GM23338 (cell line): ENCODE data around the gene DDX39A. TPM values are rescaled to one million over a fixed set of nuclear protein-coding genes. Genes with fewer than 3 reads are reported as not detected.
"Not testable (repeated sequence)": the region's sequence is repeated elsewhere in the genome, so short reads cannot be mapped to it uniquely, and the experiment has no call there.

Experiments
- ATAC-seq: fragments of 200-7000 bp; cut with Tn5 transposase; 3 replicates; pipeline ENCODE4 v1.9.1; 2020
- DNase-seq: peaks from one replicate; pipeline ENCODE4 v3.0.0-alpha.2; 2015; ENCODE audit warnings: low spot score
- H2AFZ ChIP-seq: fragments of 200-600 bp; sonication (generic); 2 replicates; pipeline ENCODE4 v1.8.0; 2016; ENCODE audit warnings: antibody characterized with exemption, mild to moderate bottlenecking, moderate library complexity
- H3F3A ChIP-seq: fragments of 200-600 bp; sonication (generic); replicated peaks from 2 replicates; pipeline ENCODE4 v1.8.0; 2017; ENCODE audit warnings: antibody characterized with exemption, mixed run types, low read depth
- H3K27ac ChIP-seq: fragments of 200-600 bp; sonication (generic); 2 replicates; pipeline ENCODE4 v1.6.1; 2016; ENCODE audit warnings: low read depth
- H3K27me3 ChIP-seq: fragments of 200-600 bp; sonication (generic); 2 replicates; pipeline ENCODE4 v1.8.0; 2016; ENCODE audit warnings: mild to moderate bottlenecking, mixed run types, moderate library complexity; ENCODE audit not compliant: insufficient read depth
- H3K36me3 ChIP-seq: fragments of 200-600 bp; sonication (generic); 2 replicates; pipeline ENCODE4 v1.8.0; 2016; ENCODE audit warnings: mild to moderate bottlenecking; ENCODE audit not compliant: insufficient read depth
- H3K4me1 ChIP-seq: fragments of 200-600 bp; sonication (generic); 2 replicates; pipeline ENCODE4 v1.8.0; 2016; ENCODE audit warnings: mild to moderate bottlenecking, moderate library complexity; ENCODE audit not compliant: insufficient read depth
- H3K4me2 ChIP-seq: fragments of 200-600 bp; sonication (generic); 2 replicates; pipeline ENCODE4 v1.7.1; 2017; ENCODE audit warnings: mixed run types
- H3K4me3 ChIP-seq: fragments of 200-600 bp; sonication (generic); 2 replicates; pipeline ENCODE4 v1.6.1; 2016; ENCODE audit warnings: mixed run types
- H3K79me2 ChIP-seq: fragments of 200-600 bp; sonication (generic); replicated peaks from 2 replicates; pipeline ENCODE4 v1.8.0; 2017; ENCODE audit warnings: mild to moderate bottlenecking; ENCODE audit not compliant: insufficient read depth
- H3K9me2 ChIP-seq: fragments of 200-600 bp; sonication (generic); 2 replicates; pipeline ENCODE4 v1.8.0; 2017; ENCODE audit not compliant: insufficient read depth
- H4K20me1 ChIP-seq: fragments of 200-600 bp; sonication (generic); replicated peaks from 2 replicates; pipeline ENCODE4 v1.8.0; 2017; ENCODE audit warnings: mild to moderate bottlenecking; ENCODE audit not compliant: insufficient read depth
- H3K27ac Mint-ChIP-seq: 2 replicates; pipeline ENCODE4 v1.8.0; 2020; ENCODE audit warnings: inconsistent platforms, mild to moderate bottlenecking, moderate library complexity, mixed read lengths
- H3K27me3 Mint-ChIP-seq: 3 replicates; pipeline ENCODE4 v1.8.0; 2022; ENCODE audit warnings: low read depth, mild to moderate bottlenecking, moderate library complexity, mixed read lengths, inconsistent platforms; ENCODE audit not compliant: insufficient read depth, poor library complexity
- H3K36me3 Mint-ChIP-seq: 3 replicates; pipeline ENCODE4 v1.8.0; 2021; ENCODE audit warnings: low read depth, mild to moderate bottlenecking, inconsistent platforms, moderate library complexity, mixed read lengths
- H3K4me1 Mint-ChIP-seq: 3 replicates; pipeline ENCODE4 v1.8.0; 2020; ENCODE audit warnings: mild to moderate bottlenecking, inconsistent platforms, mixed read lengths
- H3K4me3 Mint-ChIP-seq: 3 replicates; pipeline ENCODE4 v1.8.0; 2021; ENCODE audit warnings: moderate library complexity, mild to moderate bottlenecking, inconsistent platforms, mixed read lengths
- H3K9me3 Mint-ChIP-seq: 3 replicates; pipeline ENCODE4 v1.8.0; 2020; ENCODE audit warnings: moderate library complexity, mild to moderate bottlenecking, inconsistent platforms, mixed read lengths
- EZH2 ChIP-seq: fragments of 200-600 bp; sonication (generic); IDR thresholded peaks from one replicate; pipeline ENCODE4 v1.8.0; 2017; ENCODE audit warnings: antibody characterized with exemption, mild to moderate bottlenecking, low read depth; ENCODE audit not compliant: unreplicated experiment
- EZH2phosphoT487 ChIP-seq: fragments of 200-600 bp; sonication (generic); IDR thresholded peaks from one replicate; pipeline ENCODE4 v1.8.1; 2018; ENCODE audit warnings: antibody characterized with exemption; ENCODE audit not compliant: unreplicated experiment
- NANOG ChIP-seq: IDR thresholded peaks from 2 replicates; pipeline ENCODE4 v1.6.1; 2016; ENCODE audit warnings: antibody characterized with exemption, borderline replicate concordance
- POLR2AphosphoS5 ChIP-seq: IDR thresholded peaks from 2 replicates; pipeline ENCODE4 v1.6.1; 2016; ENCODE audit warnings: antibody characterized with exemption, low read depth
- STAT1 ChIP-seq: IDR thresholded peaks from one replicate; pipeline ENCODE4 v1.6.1; 2016; ENCODE audit warnings: antibody characterized with exemption; ENCODE audit not compliant: unreplicated experiment
- ZNF331 ChIP-seq: fragments of 250-450 bp; sonication (Bioruptor Pico); IDR thresholded peaks from 2 replicates; pipeline ENCODE4 v1.5.0; 2020; ENCODE audit warnings: low read depth, mild to moderate bottlenecking, moderate library complexity
- polyA plus RNA-seq: library from polyadenylated mRNA; unstranded; fragments of >200 nt; fragmentation: Nextera tagmentation; extraction: Ambion mirVana; gene quantifications from 2 replicates; pipeline ENCODE4 v1.2.1, GENCODE V29; 2016
- total RNA-seq: library from RNA; depleted of rRNA; stranded (reverse); fragments of >200 nt; shearing (Covaris generic); gene quantifications from 2 replicates; pipeline ENCODE4 v1.2.3, GENCODE V29; 2014
- TF ChIP-seq, protein P1 (sequence below): IDR thresholded peaks from 2 replicates; pipeline ENCODE4 v1.6.1; 2016; ENCODE audit warnings: antibody characterized with exemption
- TF ChIP-seq, protein P2 (sequence below), 2 experiments: fragments of 200-600 bp in 1 of 2; sonication (generic) in 1 of 2; conservative IDR thresholded peaks; 2 replicates each; pipeline versions ENCODE4 v1.5.1 to v1.6.1; 2016 to 2017; ENCODE audit warnings: antibody characterized with exemption in 2 of 2, low read depth in 2 of 2, mild to moderate bottlenecking in 2 of 2, moderate library complexity in 1 of 2
- TF ChIP-seq, protein P3 (sequence below): IDR thresholded peaks from one replicate; pipeline ENCODE4 v1.6.1; 2018; ENCODE audit warnings: antibody characterized with exemption; ENCODE audit not compliant: unreplicated experiment

DDX39A gene
- total and polyA plus RNA-seq, 2 experiments from 2014 or later: 195 to 196 TPM

DNA sequence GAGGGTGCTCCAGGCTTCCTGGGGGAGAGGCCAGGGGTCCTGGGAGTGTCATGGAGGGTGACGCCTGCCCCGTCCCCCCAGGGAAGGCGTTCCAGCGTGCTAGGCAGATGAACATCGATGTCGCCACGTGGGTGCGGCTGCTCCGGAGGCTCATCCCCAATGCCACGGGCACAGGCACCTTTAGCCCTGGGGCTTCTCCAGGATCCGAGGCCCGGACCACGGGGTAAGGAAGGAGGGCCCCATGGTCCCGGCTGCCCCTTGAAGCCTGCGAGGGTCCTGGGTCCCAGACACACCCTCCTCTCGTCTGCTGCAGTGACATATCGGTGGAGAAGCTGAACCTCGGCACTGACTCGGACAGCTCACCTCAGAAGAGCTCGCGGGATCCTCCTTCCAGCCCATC lies 44.6 kb upstream of the DDX39A start (continued):
- TF ChIP-seq ZNF331 (CRISPR knock-in tag) (no peak), EZH2phosphoT487 (no peak), POLR2AphosphoS5 (no peak), EZH2 (no peak)
- TF ChIP-seq, protein P1, sequence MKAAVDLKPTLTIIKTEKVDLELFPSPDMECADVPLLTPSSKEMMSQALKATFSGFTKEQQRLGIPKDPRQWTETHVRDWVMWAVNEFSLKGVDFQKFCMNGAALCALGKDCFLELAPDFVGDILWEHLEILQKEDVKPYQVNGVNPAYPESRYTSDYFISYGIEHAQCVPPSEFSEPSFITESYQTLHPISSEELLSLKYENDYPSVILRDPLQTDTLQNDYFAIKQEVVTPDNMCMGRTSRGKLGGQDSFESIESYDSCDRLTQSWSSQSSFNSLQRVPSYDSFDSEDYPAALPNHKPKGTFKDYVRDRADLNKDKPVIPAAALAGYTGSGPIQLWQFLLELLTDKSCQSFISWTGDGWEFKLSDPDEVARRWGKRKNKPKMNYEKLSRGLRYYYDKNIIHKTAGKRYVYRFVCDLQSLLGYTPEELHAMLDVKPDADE: no peak
- TF ChIP-seq, protein P2, sequence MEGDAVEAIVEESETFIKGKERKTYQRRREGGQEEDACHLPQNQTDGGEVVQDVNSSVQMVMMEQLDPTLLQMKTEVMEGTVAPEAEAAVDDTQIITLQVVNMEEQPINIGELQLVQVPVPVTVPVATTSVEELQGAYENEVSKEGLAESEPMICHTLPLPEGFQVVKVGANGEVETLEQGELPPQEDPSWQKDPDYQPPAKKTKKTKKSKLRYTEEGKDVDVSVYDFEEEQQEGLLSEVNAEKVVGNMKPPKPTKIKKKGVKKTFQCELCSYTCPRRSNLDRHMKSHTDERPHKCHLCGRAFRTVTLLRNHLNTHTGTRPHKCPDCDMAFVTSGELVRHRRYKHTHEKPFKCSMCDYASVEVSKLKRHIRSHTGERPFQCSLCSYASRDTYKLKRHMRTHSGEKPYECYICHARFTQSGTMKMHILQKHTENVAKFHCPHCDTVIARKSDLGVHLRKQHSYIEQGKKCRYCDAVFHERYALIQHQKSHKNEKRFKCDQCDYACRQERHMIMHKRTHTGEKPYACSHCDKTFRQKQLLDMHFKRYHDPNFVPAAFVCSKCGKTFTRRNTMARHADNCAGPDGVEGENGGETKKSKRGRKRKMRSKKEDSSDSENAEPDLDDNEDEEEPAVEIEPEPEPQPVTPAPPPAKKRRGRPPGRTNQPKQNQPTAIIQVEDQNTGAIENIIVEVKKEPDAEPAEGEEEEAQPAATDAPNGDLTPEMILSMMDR (conservative IDR thresholded peaks at IDR 0.05; ENCODE audit: low read depth in 2 of 2): no peak
- TF ChIP-seq, protein P3, sequence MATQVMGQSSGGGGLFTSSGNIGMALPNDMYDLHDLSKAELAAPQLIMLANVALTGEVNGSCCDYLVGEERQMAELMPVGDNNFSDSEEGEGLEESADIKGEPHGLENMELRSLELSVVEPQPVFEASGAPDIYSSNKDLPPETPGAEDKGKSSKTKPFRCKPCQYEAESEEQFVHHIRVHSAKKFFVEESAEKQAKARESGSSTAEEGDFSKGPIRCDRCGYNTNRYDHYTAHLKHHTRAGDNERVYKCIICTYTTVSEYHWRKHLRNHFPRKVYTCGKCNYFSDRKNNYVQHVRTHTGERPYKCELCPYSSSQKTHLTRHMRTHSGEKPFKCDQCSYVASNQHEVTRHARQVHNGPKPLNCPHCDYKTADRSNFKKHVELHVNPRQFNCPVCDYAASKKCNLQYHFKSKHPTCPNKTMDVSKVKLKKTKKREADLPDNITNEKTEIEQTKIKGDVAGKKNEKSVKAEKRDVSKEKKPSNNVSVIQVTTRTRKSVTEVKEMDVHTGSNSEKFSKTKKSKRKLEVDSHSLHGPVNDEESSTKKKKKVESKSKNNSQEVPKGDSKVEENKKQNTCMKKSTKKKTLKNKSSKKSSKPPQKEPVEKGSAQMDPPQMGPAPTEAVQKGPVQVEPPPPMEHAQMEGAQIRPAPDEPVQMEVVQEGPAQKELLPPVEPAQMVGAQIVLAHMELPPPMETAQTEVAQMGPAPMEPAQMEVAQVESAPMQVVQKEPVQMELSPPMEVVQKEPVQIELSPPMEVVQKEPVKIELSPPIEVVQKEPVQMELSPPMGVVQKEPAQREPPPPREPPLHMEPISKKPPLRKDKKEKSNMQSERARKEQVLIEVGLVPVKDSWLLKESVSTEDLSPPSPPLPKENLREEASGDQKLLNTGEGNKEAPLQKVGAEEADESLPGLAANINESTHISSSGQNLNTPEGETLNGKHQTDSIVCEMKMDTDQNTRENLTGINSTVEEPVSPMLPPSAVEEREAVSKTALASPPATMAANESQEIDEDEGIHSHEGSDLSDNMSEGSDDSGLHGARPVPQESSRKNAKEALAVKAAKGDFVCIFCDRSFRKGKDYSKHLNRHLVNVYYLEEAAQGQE: no peak

DNA sequence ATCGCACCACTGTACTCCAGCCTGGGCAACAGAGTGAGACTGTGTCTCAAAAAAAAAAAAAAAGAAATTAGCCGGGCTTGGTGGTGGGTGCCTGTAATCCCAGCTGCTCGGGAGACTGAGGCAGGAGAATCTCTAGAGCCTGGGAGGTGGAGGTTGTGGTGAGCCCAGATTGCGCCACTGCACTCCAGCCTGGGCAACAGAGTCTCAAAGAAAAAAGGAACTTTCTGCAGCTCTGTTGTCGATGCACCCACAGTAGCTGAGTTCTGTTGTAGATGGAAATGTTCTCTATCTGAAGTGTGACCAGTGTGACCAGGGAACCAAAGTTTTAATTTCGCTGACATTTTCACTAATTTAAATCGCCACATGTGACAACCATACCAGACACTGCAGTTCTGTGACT lies 43.3 kb upstream of the DDX39A start:
- H3K79me2 ChIP-seq, H2AFZ ChIP-seq, H3K27me3 Mint-ChIP-seq, H3K9me3 Mint-ChIP-seq, H3K4me2 ChIP-seq, H3K4me3 Mint-ChIP-seq, H3K9me2 ChIP-seq, H3K4me1 Mint-ChIP-seq, H3F3A ChIP-seq, H3K4me3 ChIP-seq, H4K20me1 ChIP-seq, ATAC-seq, H3K27ac Mint-ChIP-seq, H3K27ac ChIP-seq, DNase-seq, H3K4me1 ChIP-seq, H3K27me3 ChIP-seq: not testable (repeated sequence)
- peaks cover 13% of the 10 kb centered on the region; the same call in 1 of the 2 replicates for H3K36me3 ChIP-seq
- H3K36me3 Mint-ChIP-seq: peaks cover 39% of the 10 kb centered on the region

DNA sequence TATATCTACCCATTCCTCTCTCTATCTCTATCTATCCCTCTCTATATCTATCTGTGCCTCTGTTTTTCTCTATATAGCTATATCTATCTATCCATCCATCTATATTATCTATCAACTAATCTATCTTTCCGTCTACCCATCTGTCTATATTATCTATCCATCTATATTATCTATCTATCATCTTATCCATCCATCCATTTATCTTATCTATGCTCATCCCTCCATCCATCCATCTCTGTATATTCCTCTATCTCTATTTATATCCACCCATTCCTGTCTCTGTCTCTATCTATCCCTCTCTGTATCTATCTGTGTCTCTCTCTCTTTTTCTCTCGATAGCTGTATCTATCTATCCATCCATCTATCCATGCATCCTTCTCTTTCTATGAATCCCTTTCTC lies 41.8 kb upstream of the DDX39A start:
- Histone ChIP-seq H3K9me2 (no peaks in the 10 kb centered on the region), H3K79me2 (no peaks in the 10 kb centered on the region), H3K36me3 (peaks cover 6% of the 10 kb centered on the region; the same call in 1 of the 2 replicates), H3K4me3 (no peak overlapping the region), H3K4me2 (no peak overlapping the region), H4K20me1 (peaks cover 2% of the 10 kb centered on the region; the same call in 1 of the 2 replicates), H3F3A (no peaks in the 10 kb centered on the region), H2AFZ (no peak overlapping the region), H3K27me3 (no peaks in the 10 kb centered on the region), H3K4me1 (no peaks in the 10 kb centered on the region), H3K27ac (no peak overlapping the region)
- H3K27me3 Mint-ChIP-seq: peaks cover 4% of the 10 kb centered on the region
- ATAC-seq (no peak), DNase-seq (no peak)
- no peaks in the 10 kb centered on the region for H3K4me1 Mint-ChIP-seq
- no peaks in the 10 kb centered on the region for H3K9me3 Mint-ChIP-seq
- no peak overlapping the region for H3K27ac Mint-ChIP-seq
- H3K36me3 Mint-ChIP-seq: peaks cover 32% of the 10 kb centered on the region
- H3K4me3 Mint-ChIP-seq: no peak overlapping the region
- TF ChIP-seq STAT1: no peak
- TF ChIP-seq, protein P3: no peak
- no peak for TF ChIP-seq NANOG
- no peak for TF ChIP-seq ZNF331 (CRISPR knock-in tag)
